ENCODE data around the gene TNNI3K. TPM values are rescaled to one million over a fixed set of nuclear protein-coding genes. Genes with fewer than 3 reads are reported as not detected.

The TNNI3K gene
- total and polyA plus RNA-seq, 2 of the 8 experiments (the other 6 are each of a cell fraction or from before 2014, with no cell fraction given) = 0.41 to 0.48 TPM

- TF ChIP-seq TAF7 (optimal IDR thresholded peaks at IDR 0.05; ENCODE audit: borderline replicate concordance, low read depth, low read length) (no peak), BACH1 (IDR thresholded peaks at IDR 0.05; ENCODE audit: low read length) (no peak), SAP30 (IDR thresholded peaks at IDR 0.05; ENCODE audit: insufficient read depth, insufficient replicate concordance, low read length) (no peak), BRCA1 (IDR thresholded peaks at IDR 0.05; ENCODE audit: low read depth, low read length) (no peak), JUND (IDR thresholded peaks at IDR 0.05; ENCODE audit: low read length) (no peak), SP4 (IDR thresholded peaks at IDR 0.05; ENCODE audit: low read length) (no peak)
Observed at GRCh38 chr1:74412244-74412643, 177.1 kb downstream of the TNNI3K start (continued).

All from H1 (cell line).